ENCODE data around the gene FAM227B. TPM values are rescaled to one million over a fixed set of nuclear protein-coding genes. Genes with fewer than 3 reads are reported as not detected.

FAM227B gene
- total RNA-seq, 2 donors from 2014 or later: 2.1 TPM; not detected in 1

GRCh38 chr15:49573421-49573820 is 47.2 kb downstream of the FAM227B start:
- Histone ChIP-seq H3K27ac (no peak overlapping the region), H3K36me3 (replicated peaks in 1 of 2; ENCODE audit: insufficient read depth in 1 of 2, low read depth in 2 of 2) (no peaks in the 10 kb centered on the region), H3K9me3 (no peaks in the 10 kb centered on the region), H3K4me1 (no peaks in the 10 kb centered on the region), H3K27me3 (no peaks in the 10 kb centered on the region), H3K4me3 (no peak overlapping the region)
- ATAC-seq: no peak
- no peak for TF ChIP-seq CTCF (IDR thresholded peaks at IDR 0.05)
- TF ChIP-seq POLR2A (IDR thresholded peaks at IDR 0.05): no peak
- DNase-seq: no peak
- intact Hi-C loops (cut with DNase I): no loop called here
- 100% methylated on average over 1 of the region's 1 CpG for whole genome bisulfite sequencing, 2 donors

GRCh38 chr15:49570672-49571071 is 49.9 kb downstream of the FAM227B start:
- Histone ChIP-seq H3K4me3 (no peak overlapping the region), H3K27ac (no peak overlapping the region), H3K4me1 (no peaks in the 10 kb centered on the region), H3K9me3 (no peaks in the 10 kb centered on the region), H3K27me3 (no peaks in the 10 kb centered on the region), H3K36me3 (replicated peaks in 1 of 2; ENCODE audit: insufficient read depth in 1 of 2, low read depth in 2 of 2) (no peaks in the 10 kb centered on the region)
- DNase-seq (no peak), ATAC-seq (no peak)
- WGBS, 2 donors: 100% methylated on average over 1 of the region's 1 CpG
- no peak for TF ChIP-seq POLR2A (IDR thresholded peaks at IDR 0.05)
- intact Hi-C loops (cut with DNase I): no loop called here

DNA sequence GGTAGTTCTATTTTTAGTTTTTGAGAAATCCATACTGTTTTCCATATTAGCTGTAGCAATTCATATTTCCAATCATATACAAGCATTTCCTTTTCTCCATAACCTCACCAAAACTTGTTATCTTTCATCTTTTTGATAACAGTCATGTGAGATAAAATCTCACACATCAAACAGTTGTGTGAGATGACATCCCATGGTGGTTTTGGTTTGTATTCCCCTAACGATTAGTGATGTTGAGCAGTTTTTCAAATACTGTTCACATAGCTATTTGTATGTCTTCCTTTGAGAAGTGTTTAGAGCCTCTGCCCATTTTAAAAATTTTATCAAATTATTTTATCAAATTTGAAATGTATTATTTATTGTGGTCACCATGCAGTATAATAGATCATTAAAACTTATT is 50.4 kb downstream of the FAM227B start:
- Histone ChIP-seq H3K36me3 (replicated peaks in 1 of 2; ENCODE audit: insufficient read depth in 1 of 2, low read depth in 2 of 2) (no peaks in the 10 kb centered on the region), H3K9me3 (no peaks in the 10 kb centered on the region), H3K4me3 (no peak overlapping the region), H3K4me1 (no peaks in the 10 kb centered on the region), H3K27ac (no peak overlapping the region), H3K27me3 (no peaks in the 10 kb centered on the region)
- DNase-seq: no peak
- ATAC-seq: no peak
- 56 to 82% methylated on average over 1 of the region's 1 CpG for WGBS, 2 donors
- TF ChIP-seq POLR2A (IDR thresholded peaks at IDR 0.05) (no peak), CTCF (IDR thresholded peaks at IDR 0.05) (no peak)
- intact Hi-C loops (cut with DNase I): no loop called here

DNA sequence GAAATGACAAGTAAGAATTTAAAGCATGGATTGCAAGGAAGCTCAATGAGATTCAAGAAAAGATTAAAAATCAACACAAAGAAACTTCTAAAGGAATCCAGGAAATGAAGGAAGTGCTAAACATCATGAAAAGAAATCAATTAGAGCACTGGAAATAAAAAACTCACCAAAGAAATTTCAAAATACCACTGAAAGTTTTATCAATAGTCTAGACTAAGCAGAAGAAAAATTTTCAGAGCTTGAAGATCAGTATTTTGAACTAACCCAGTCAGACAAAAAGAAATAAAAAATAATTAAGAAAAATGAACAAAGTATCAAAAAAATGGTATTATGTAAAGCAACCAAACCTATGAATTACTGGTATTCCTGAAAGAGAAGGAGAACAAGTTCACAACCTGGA is 60.6 kb downstream of the FAM227B start:
- no peak for ATAC-seq

GRCh38 chr15:49558929-49559328 is 61.7 kb downstream of the FAM227B start:
- H3K9me3 ChIP-seq: peaks cover 0 to 13% (median 0%) of the 10 kb centered on the region in 3 donors
- 80 to 81% methylated on average over 1 to 2 of the region's 2 CpGs for WGBS, 2 donors
- no peak for ATAC-seq

More for the DNA sequence above, 60.6 kb downstream of the FAM227B start:
- H3K27ac ChIP-seq: no peak overlapping the region
- no peaks in the 10 kb centered on the region for H3K27me3 ChIP-seq
- no peaks in the 10 kb centered on the region for H3K4me1 ChIP-seq
- no peaks in the 10 kb centered on the region for H3K36me3 ChIP-seq (replicated peaks in 1 of 2; ENCODE audit: insufficient read depth in 1 of 2, low read depth in 2 of 2)
- no peak for TF ChIP-seq CTCF (IDR thresholded peaks at IDR 0.05)
- TF ChIP-seq POLR2A (IDR thresholded peaks at IDR 0.05): no peak
- intact Hi-C loops (cut with DNase I): no loop called here
- no peak overlapping the region for H3K4me3 ChIP-seq
- DNase-seq: no peak
- peaks cover 0 to 9% (median 0%) of the 10 kb centered on the region in 3 donors for H3K9me3 ChIP-seq

More at GRCh38 chr15:49558929-49559328, 61.7 kb downstream of the FAM227B start:
- Histone ChIP-seq H3K27ac (no peak overlapping the region), H3K4me3 (no peak overlapping the region), H3K27me3 (no peaks in the 10 kb centered on the region), H3K36me3 (replicated peaks in 1 of 2; ENCODE audit: insufficient read depth in 1 of 2, low read depth in 2 of 2) (no peaks in the 10 kb centered on the region), H3K4me1 (no peaks in the 10 kb centered on the region)
- intact Hi-C loops (cut with DNase I): no loop called here
- no peak for DNase-seq
- TF ChIP-seq POLR2A (IDR thresholded peaks at IDR 0.05) (no peak), CTCF (IDR thresholded peaks at IDR 0.05) (no peak)

Data from body of pancreas (tissue), 4 donors.